Loucy (cell line): Measurements from ENCODE around the gene SAG.

Source experiments
- H2AFZ ChIP-seq: fragments of 200-600 bp; sonication (generic); 2 replicates; pipeline ENCODE4 v1.6.0; 2016; ENCODE audit warnings: antibody characterized with exemption, mild to moderate bottlenecking, low read length, moderate library complexity
- H3F3A ChIP-seq: fragments of 200-600 bp; 2 replicates; pipeline ENCODE4 v1.6.0; 2016; ENCODE audit warnings: antibody characterized with exemption, low read depth, mild to moderate bottlenecking
- H3K27me3 ChIP-seq: fragments of 200-600 bp; sonication (generic); 2 replicates; pipeline ENCODE4 v1.6.1; 2014; ENCODE audit warnings: low read length, mild to moderate bottlenecking; ENCODE audit not compliant: insufficient read depth, poor library complexity, severe bottlenecking
- H3K36me3 ChIP-seq: fragments of 200-600 bp; sonication (generic); 2 replicates; pipeline ENCODE4 v1.6.1; 2016; ENCODE audit warnings: low read length; ENCODE audit not compliant: insufficient read depth
- H3K4me1 ChIP-seq: fragments of 200-600 bp; sonication (generic); 2 replicates; pipeline ENCODE4 v1.5.1; 2014; ENCODE audit warnings: low read length, mild to moderate bottlenecking; ENCODE audit not compliant: insufficient read depth, poor library complexity, severe bottlenecking
- H3K4me2 ChIP-seq: fragments of 200-600 bp; sonication (generic); 2 replicates; pipeline ENCODE4 v1.6.0; 2014; ENCODE audit warnings: antibody characterized with exemption, low read length, low read depth, mild to moderate bottlenecking; ENCODE audit not compliant: poor library complexity, severe bottlenecking
- H3K4me3 ChIP-seq: fragments of 200-600 bp; sonication (generic); 2 replicates; pipeline ENCODE4 v1.5.1; 2014; ENCODE audit warnings: low read length, mild to moderate bottlenecking, mixed read lengths; ENCODE audit not compliant: poor library complexity, severe bottlenecking
- H3K79me2 ChIP-seq: fragments of 200-600 bp; sonication (generic); 2 replicates; pipeline ENCODE4 v1.6.1; 2014; ENCODE audit warnings: low read length; ENCODE audit not compliant: insufficient read depth
- H3K9ac ChIP-seq: fragments of 200-600 bp; sonication (generic); 2 replicates; pipeline ENCODE4 v1.6.0; 2014; ENCODE audit warnings: mild to moderate bottlenecking, low read depth, low read length, moderate library complexity; ENCODE audit not compliant: poor library complexity, severe bottlenecking
- H3K9me2 ChIP-seq: fragments of 200-600 bp; sonication (generic); replicated peaks from 2 replicates; pipeline ENCODE4 v1.6.1; 2016; ENCODE audit warnings: low read depth, low read length, mixed read lengths
- H3K9me3 ChIP-seq: fragments of 200-600 bp; sonication (generic); 2 replicates; pipeline ENCODE4 v1.6.1; 2014; ENCODE audit warnings: mild to moderate bottlenecking, antibody characterized with exemption, low read length, low read depth; ENCODE audit not compliant: insufficient read depth
- H4K20me1 ChIP-seq: fragments of 200-600 bp; sonication (generic); 2 replicates; pipeline ENCODE4 v1.6.0; 2014; ENCODE audit warnings: antibody characterized with exemption, low read length, mild to moderate bottlenecking; ENCODE audit not compliant: insufficient read depth, poor library complexity, severe bottlenecking
- CTCF ChIP-seq: fragments of 200-600 bp; sonication (generic); conservative IDR thresholded peaks from 2 replicates; pipeline ENCODE4 v1.5.1; 2014; ENCODE audit warnings: mild to moderate bottlenecking, antibody characterized with exemption, low read length
- EZH2phosphoT487 ChIP-seq: fragments of 200-600 bp; IDR thresholded peaks from 2 replicates; pipeline ENCODE4 v1.6.1; 2018; ENCODE audit warnings: antibody characterized with exemption, mild to moderate bottlenecking, moderate library complexity, borderline replicate concordance

SAG gene

GRCh38 chr2:233368756-233369155, 61.1 kb downstream of the SAG start:
- Histone ChIP-seq H3K36me3 (peaks cover 11% of the 10 kb centered on the region), H3K4me3 (no peak overlapping the region), H2AFZ (no peak overlapping the region), H3K9ac (no peak overlapping the region), H3K9me2 (no peaks in the 10 kb centered on the region), H3K4me1 (peaks cover 6% of the 10 kb centered on the region), H3K27me3 (no peaks in the 10 kb centered on the region), H3K9me3 (no peaks in the 10 kb centered on the region), H4K20me1 (no peaks in the 10 kb centered on the region), H3K4me2 (no peak overlapping the region), H3F3A (no peaks in the 10 kb centered on the region), H3K79me2 (peaks cover 48% of the 10 kb centered on the region)
- TF ChIP-seq EZH2phosphoT487 = no peak
- no peak for TF ChIP-seq CTCF

- no peak overlapping the region for H2AFZ ChIP-seq
- H3K4me2 ChIP-seq = no peak overlapping the region
- TF ChIP-seq CTCF = no peak
- TF ChIP-seq EZH2phosphoT487 = no peak
- H4K20me1 ChIP-seq = no peaks in the 10 kb centered on the region
- H3K79me2 ChIP-seq = peaks cover 49% of the 10 kb centered on the region
- no peaks in the 10 kb centered on the region for H3K27me3 ChIP-seq
- H3K9me3 ChIP-seq = no peaks in the 10 kb centered on the region
- no peaks in the 10 kb centered on the region for H3K9me2 ChIP-seq
- no peak overlapping the region for H3K9ac ChIP-seq
- no peak overlapping the region for H3K4me3 ChIP-seq
- peaks cover 12% of the 10 kb centered on the region; the same call in 1 of the 2 replicates for H3K36me3 ChIP-seq
- H3K4me1 ChIP-seq = peaks cover 6% of the 10 kb centered on the region
- no peaks in the 10 kb centered on the region for H3F3A ChIP-seq
These were observed 61.8 kb downstream of the SAG start for GRCh38 chr2:233369462-233369861.

DNA sequence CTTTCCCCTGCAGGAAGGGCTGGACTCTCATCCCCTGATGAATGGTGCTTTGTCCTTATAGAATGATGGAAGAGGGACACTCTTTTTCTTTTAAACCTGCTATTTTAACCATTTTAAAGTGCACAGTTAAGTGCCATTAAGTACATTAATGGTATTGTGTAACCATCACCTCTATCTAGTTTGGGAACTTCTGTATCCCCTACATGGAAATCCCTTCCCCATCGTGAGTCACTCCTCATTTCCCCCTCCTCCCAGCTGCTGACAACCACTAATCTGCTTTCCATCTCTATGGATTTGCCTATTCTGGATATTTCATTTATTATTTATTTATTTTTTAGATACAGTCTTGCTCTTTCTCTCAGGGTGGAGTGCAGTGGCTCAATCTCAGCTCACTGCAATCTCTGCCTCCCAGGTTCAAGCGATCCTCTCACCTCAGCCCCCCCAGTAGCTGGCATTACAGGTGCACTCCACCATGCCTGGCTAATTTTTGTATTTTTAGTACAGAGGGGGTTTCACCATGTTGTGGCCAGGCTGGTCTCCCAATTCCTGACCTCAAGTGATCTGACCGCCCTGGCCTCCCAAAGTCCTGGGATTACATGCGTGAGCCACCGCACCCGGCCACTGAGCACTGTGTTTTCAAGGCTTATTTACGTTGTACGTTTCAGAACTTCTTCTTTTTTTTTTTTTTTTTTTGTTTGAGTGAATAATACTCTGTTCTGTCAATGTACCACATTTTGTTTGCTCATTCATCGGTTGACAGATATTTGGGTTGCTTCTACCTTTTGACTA, 62.5 kb downstream of the SAG start:
- H3K9me3 ChIP-seq = no peaks in the 10 kb centered on the region
- H3F3A ChIP-seq = no peaks in the 10 kb centered on the region
- no peak overlapping the region for H3K4me2 ChIP-seq
- no peaks in the 10 kb centered on the region for H3K9me2 ChIP-seq
- peaks cover 55% of the 10 kb centered on the region for H3K79me2 ChIP-seq
- peaks cover 6% of the 10 kb centered on the region for H3K4me1 ChIP-seq
- TF ChIP-seq CTCF (no peak), EZH2phosphoT487 (no peak)
- peaks cover 12% of the 10 kb centered on the region; the same call in 1 of the 2 replicates for H3K36me3 ChIP-seq
- no peaks in the 10 kb centered on the region for H4K20me1 ChIP-seq
- H3K9ac ChIP-seq = no peak overlapping the region
- no peak overlapping the region for H3K4me3 ChIP-seq
- no peaks in the 10 kb centered on the region for H3K27me3 ChIP-seq
- no peak overlapping the region for H2AFZ ChIP-seq
